ENCODE data around the gene POLD2. TPM values are rescaled to one million over a fixed set of nuclear protein-coding genes. Genes with fewer than 3 reads are reported as not detected.

The POLD2 gene
- total RNA-seq, 1 donor from 2014 or later: 48.3 TPM

GRCh38 chr7:44103923-44104859 is 19.2 kb downstream of the POLD2 start, which contains the start of gene AEBP1:
TSS of gene AEBP1 (plus strand) at chr7:44104345. CDS start at chr7:44104666, 321 bp downstream.
- Histone ChIP-seq H3K27me3 (ENCODE audit: low read depth) (peaks cover 20% of the 10 kb centered on the region), H3K9me3 (no peaks in the 10 kb centered on the region), H3K4me1 (peaks cover 4% of the 10 kb centered on the region), H3K36me3 (peaks cover 21% of the 10 kb centered on the region), H3K27ac (peak within 1 kb of the TSS; percentile 81), H3K4me3 (peak within 1 kb of the TSS; percentile 59)
- DNase-seq: no peak
- intact Hi-C loops (cut with DNase I): no loop called here
- no peak for TF ChIP-seq CTCF (IDR thresholded peaks at IDR 0.05)
- ATAC-seq: peak; percentile 36 to 37

GRCh38 chr7:44103566-44103922 is 19.8 kb downstream of the POLD2 start:
- no peak for TF ChIP-seq CTCF (IDR thresholded peaks at IDR 0.05)
- H3K27ac ChIP-seq: peak overlapping the region; percentile 67

DNA sequence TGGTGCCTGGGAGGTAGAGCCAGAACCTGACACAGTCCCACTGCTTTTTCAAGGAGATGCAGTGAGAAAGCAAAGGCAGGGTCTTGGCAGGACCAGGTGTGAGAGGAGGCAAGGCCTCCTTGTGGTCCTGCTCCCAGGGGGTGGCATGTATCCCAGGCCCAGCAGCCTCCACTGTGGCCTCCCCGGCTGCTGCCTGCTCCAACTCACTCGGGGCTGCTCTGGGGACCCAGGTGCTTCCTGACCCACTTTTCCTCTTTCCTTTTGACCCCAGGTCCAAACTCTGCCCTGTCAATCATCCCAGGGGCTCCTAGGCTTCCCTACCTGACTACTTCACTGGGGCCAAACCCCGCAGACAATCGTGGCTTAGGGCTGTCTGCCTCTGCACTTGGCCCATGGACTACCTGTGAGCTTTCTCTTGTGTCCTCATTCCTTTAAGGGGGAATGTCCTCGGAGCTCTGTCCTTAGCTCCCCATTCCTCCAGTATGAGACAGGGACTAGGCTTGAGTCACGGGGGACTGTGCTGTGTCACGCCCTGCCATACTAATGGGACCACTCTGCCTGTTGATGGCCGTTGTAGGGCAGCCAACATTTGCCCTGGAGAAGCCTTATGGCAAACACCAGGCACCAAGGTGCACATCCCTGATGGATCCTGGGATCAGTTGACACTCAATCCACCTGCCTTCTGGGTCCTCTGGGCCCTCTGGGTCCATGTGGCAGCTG is 20.3 kb downstream of the POLD2 start:
- peak overlapping the region; percentile 67 for H3K27ac ChIP-seq
- H3K9me3 ChIP-seq: no peaks in the 10 kb centered on the region
- peaks cover 4% of the 10 kb centered on the region for H3K4me1 ChIP-seq
- no peak overlapping the region for H3K4me3 ChIP-seq
- no peak for DNase-seq
- H3K36me3 ChIP-seq: peaks cover 10% of the 10 kb centered on the region
- intact Hi-C loops (cut with DNase I): no loop called here
- ATAC-seq: no peak
- TF ChIP-seq CTCF (IDR thresholded peaks at IDR 0.05): no peak
- peaks cover 20% of the 10 kb centered on the region for H3K27me3 ChIP-seq (ENCODE audit: low read depth)

More at GRCh38 chr7:44103566-44103922, 19.8 kb downstream of the POLD2 start:
- DNase-seq (no peak), ATAC-seq (no peak)
- H3K36me3 ChIP-seq: peaks cover 16% of the 10 kb centered on the region
- H3K9me3 ChIP-seq: no peaks in the 10 kb centered on the region
- peaks cover 20% of the 10 kb centered on the region for H3K27me3 ChIP-seq (ENCODE audit: low read depth)
- H3K4me3 ChIP-seq: peak overlapping the region; percentile 59
- intact Hi-C loops (cut with DNase I): no loop called here
- peaks cover 4% of the 10 kb centered on the region for H3K4me1 ChIP-seq

DNA sequence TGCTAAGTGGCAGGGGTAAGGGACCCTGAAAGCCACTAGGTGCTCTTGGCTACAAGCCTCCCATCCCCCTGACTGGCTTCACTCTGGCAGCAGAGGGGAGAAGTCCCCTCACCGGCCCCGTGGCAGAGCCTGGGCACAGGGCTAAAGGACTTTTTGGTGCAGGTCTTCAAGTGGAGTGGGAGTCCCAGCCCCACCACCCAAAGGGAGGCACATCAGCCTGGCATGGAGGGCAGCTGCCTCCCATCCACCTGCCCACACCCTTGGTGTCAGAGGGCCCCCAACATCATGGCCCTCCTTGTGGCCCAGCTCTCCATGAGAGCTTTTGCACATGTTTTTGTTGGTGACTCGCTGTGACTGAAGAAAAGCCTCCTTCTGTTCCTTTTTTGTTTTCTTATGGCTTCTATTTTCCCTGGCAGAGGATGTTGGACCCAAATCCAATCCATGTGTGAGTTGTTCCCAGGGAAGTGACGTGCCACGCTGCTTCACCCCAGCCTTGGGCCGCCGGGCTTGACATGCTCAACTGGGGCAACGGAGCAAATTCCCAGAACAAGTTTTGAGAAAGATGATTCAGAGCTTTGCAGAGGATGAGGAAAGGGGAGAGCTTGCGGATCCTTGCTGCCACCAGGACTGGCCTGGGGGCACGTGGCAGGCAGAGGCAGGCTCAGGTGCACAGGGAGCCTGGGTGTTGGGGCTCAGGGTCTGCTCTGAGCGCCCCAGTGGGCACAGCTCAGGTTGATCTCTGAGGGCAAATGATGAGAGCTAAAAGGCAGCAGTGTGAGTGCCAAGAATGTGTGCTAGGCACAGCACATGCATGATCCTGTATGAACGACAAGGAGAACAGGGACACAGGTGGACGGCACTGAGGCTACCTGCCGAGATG is 21.1 kb downstream of the POLD2 start:
- peaks cover 4% of the 10 kb centered on the region for H3K4me1 ChIP-seq

More for the DNA sequence above, 21.1 kb downstream of the POLD2 start:
- intact Hi-C loops (cut with DNase I): no loop called here
- no peak for TF ChIP-seq CTCF (IDR thresholded peaks at IDR 0.05)
- Histone ChIP-seq H3K4me3 (no peak overlapping the region), H3K27me3 (ENCODE audit: low read depth) (peaks cover 20% of the 10 kb centered on the region), H3K36me3 (peaks cover 5% of the 10 kb centered on the region), H3K27ac (peak overlapping the region; percentile 67), H3K9me3 (no peaks in the 10 kb centered on the region)
- no peak for DNase-seq
- ATAC-seq: no peak
